HG03521 (cell line): Measurements from ENCODE around the gene TMEM131L.
"Not testable (repeated sequence)": the region's sequence is repeated elsewhere in the genome, so short reads cannot be mapped to it uniquely, and the experiment has no call there.

Source experiments
- ATAC-seq: cut with Tn5 transposase; IDR thresholded peaks from one replicate; pipeline ENCODE4 v1.9.1; 2021; ENCODE audit warnings: mild to moderate bottlenecking, moderate library complexity; ENCODE audit not compliant: unreplicated experiment

Gene TMEM131L

DNA sequence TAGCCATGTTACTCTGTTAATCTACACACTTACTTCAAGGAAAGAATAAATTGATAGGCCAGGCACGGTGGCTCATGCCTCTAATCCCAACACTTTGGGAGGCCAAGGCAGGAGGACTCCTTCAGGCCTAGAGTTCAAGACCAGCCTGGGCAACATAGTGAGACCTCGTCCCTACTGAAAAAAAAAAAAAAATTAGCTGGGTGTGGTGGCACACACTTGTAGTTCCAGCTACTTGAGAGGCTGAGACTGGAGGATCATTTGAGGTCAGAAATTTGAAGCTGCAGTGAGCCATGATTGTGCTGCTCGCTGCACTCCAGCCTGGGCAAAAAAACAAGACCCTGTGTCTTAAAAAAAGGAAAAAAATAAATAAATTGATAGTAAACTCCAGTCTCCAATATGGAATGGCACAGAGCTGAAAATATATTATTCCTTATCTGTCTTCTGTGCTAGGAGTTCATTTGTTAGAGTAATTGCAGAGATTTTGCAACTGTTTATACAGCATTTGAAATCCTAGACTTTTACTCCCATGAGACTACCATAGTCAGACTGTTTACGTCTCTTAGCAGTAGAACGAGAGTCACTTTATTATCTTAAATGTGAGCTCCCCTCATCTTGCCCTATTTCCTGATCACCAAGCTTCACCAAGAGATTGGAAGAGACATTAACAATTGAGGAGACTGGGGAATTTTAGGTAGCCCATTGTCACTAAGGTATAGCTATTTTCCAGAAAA is 18.8 kb upstream of the TMEM131L start:
- no peak for ATAC-seq

DNA sequence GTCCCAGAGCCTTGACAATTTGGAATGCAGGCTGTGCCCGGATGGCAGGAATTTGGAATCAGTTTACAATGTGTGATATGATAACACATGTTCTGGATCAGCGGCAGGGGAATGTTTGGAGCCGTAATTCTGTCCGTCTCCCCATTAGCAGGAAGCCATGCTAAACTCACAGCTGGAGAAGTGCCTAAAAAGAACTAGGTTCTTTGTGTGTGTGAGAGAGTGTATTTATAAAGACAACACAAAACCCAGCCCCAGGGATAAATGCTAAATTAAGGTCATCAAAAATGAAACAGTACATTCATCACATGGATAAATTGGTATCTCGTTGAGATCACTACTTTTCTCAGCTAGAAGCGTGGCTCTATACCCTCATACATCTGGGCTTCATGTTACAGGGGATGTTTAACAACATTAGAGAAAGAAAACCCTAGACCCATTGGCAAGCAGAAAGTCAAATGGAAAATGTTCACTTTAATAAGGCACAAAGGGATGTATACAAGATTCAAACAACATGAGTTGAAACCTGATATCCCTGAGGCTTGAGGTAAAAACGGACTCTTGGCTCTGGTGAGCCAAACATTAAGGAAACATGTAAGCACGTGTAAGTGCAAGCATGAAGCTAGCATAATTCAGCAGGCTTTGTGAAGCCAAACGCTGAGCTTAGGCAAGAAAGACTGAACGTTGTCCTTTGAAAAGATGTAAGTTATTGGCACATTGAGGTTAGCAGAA is 18.0 kb upstream of the TMEM131L start:
- no peak for ATAC-seq

DNA sequence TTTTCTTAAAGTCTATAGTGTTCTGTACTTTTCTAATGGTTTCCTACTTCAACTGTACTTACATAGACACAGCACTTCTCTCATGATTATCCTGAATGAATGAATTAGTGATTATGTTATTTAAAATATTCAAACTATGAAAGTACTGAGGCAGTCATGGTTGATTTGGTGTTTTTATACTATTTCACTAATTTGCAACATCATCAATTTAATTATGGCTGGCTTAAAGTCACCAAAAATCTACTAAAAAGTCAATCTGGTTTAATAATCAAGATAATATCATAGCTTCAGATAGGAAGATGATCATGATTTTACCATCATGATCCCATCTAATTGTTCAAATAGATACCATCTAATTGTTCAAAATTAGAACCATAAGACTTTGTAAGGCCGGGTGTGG is 16.8 kb upstream of the TMEM131L start:
- ATAC-seq = no peak

DNA sequence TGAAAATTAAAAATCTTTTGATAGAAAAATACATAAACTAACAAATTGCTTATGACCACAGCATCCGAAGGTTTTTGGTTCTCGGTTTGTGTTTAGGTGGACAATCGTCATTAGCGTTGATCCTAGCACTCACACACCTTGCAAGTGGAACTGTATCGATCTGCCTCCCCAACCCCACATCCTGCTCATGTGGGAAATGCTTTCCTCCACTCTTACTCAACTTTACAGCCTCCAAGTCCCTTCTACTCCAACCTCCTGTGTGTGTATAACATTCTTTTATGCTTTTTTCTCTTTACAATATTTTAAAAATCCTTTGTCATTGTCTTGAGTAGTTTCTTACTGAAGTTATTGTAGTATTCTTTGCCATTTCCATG is 15.6 kb upstream of the TMEM131L start:
- ATAC-seq = no peak

DNA sequence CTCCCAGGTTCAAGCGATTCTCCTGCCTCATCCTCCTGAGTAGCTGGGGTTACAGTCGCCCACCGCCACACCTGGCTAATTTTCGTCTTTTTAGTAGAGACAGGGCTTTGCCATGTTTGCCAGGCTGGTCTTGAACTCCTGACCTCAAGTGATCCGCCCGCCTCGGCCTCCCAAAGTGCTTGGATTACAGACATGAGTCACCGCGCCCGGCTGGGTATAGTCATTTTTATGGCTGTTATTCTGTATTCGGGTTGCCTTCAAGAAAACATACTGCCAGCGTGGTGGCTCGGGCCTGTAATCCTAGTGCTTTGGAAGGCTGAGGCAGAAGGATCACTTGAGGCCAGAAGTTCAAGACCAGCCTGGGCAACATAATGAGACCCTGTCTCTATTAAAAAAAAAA is 15.0 kb upstream of the TMEM131L start:
- ATAC-seq = not testable (repeated sequence)

DNA sequence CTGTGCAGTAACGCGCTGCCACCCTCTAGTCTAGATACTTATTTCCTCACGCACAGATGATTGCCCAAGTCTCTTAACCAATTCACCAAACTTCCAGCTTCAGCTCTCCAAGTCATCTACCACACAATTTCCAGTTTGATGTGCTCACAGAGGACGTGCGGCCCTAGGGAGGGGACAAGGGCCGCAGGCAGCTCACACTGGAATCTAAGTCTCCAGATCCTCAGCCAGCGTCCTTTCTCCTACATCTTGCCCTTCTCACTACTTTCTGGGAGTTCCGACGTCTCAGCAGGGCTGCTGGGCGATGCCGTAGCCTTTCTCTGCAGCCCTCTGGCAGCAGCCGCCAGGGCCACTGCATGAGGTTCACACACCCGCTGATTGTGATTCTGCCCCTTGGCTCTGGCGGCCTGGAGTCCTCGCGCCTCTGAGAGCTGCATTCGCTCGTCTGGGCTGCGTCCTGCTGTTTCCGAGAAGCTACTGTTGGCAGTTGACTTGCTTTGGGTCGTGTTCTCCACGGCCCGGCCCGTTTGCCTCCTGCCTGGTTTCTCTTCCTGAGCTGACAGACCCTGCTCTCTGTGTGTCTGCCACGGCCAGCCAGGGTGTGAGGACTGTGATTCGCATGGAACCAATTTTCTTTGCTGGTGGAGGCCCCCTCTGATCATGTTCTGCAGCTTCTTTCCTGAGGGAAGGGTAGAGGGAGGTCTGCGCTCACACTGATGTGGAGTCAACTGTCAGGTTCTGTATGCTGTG is 14.1 kb upstream of the TMEM131L start:
- no peak for ATAC-seq

DNA sequence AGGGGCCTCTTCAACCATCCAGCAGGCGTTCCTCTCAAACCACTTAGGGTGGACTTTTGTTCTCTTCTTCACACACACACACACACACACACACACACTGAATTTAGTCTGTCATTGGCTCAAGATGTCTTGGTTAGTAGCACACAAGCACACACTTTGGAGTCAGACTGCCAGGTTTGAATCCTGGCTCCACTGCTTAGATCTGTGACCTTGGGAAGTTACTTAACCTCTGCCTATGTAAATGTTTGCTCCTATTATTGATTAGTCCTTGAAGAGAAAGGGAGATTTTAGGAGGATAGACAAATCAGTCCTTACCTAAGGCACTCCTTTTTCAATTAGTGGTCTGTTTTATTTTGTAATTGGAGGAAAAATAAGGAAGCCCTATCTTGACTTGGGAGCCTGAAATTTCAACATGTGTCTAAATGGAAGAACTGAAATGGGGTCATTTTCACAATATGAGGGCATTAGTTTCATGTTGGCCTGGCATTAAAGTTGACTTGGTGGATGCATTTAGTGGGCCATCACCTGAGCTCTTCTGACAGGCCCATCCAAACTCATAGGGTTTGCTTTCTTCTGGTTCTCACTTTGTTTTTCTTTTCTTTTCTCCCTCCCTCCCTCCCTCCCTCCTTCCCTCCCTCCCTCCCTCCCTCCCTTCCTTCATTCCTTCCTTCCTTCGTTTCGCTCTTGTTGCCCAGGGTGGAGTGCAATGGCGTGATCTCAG is 13.3 kb upstream of the TMEM131L start:
- ATAC-seq = no peak

DNA sequence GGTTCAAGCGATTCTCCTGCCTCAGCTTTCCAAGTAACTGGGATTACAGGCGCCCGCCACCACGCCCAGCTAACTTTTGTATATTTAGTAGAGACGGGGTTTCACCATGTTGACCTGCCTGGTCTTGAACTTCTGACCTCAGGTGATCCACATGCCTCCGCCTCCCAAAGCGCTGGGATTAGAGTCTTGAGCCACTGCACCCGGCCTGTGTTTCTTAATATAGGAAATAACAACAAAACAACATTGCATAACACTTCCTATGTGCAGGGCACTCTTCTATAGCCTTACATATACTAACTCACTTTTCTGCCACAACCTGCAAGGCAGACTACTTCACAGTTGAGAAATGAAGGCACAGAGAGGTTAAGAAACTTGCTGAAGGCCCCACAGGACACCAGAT is 12.8 kb upstream of the TMEM131L start:
- ATAC-seq = no peak

DNA sequence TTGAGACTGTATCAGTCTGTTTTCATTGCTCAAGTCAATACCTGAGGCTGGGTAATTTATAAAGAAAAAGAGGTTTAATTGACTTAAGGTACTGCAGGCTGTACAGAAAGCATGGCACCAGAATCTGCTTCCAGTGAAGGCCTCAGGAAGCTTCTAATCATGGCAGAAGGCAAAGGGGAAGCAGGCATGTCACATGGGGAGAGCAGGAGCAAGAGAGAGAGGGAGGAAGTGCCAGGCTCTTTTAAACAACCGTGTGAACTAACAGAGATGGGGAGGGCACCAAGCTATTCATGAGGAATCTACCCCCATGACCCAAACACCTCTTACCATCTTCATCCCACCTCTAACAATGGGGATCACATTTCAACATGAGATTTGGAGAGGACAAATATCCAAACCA is 7.2 kb upstream of the TMEM131L start:
- no peak for ATAC-seq

DNA sequence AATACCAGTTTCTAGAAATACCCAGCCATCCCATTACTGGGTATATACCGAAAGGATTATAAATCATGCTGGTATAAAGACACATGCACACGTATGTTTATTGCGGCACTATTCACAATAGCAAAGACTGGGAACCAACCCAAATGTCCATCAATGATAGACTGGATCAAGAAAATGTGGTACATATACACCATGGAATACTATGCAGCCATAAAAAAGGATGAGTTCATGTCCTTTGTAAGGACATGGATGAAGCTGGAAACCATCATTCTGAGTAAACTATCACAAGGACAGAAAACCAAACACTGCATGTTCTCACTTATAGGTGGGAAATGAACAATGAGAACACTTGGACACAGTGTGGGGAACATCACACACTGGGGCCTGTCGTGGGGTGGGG is 4.6 kb upstream of the TMEM131L start:
- not testable (repeated sequence) for ATAC-seq

DNA sequence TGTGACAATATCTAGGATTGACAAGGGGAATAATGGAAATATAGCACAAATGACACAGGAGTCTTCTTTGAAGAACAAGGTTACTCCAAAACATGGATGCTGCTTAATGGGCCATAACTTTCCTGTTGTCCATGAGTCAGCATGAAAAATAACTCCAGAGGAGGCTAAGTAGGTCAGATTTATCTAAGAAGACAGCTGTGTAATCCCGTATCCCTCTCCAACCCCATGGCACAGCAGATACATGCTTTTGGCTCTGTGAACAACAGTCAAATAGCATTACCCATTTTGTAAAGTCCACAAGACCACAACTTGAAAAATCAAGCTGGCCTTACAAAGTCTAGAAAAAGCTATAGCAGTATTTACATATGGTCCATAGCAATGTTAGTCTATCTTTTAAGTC is 2.1 kb upstream of the TMEM131L start:
- ATAC-seq = no peak

DNA sequence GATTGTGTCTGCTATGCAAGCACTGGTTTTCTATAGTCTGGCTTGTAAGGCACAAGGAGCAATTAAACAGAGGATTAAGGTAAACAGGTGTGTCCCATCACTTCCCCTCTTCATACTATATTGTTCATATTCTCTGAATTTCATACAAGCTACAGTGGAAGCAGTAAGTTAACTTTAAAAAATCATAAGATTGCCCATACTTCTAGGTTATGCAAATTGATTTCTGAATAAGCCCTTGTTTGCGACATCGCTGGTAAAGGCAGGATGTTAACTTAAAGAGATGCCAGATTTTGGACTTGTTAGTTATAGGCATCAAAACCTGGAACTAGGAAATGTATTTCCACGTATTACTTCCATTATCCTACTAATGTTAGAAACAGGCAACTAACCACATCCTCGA is 1.0 kb upstream of the TMEM131L start:
- no peak for ATAC-seq

DNA sequence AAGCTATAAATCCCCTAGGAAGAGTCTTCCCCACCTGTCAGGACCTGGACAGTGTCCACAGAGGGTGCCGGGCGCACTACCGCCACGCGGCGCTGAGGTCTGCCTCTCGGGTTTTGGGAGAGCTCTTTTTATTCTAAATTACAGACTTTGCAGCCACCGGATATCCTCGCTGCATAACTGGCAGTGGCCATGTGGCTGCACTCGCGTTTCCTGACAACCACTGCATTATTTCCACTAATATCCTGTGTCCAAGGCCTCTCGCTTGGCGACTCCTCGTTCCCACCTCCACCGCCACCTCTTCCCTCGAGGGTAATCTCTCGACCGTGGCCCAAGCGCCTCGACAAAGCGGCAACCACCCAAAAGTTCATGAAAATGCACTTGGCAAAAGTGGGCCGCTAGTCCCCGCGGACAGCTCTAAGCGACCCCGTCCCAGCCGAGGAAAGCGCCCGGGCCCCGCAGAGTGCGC is 512 bp upstream of the TMEM131L start:
- ATAC-seq = no peak

DNA sequence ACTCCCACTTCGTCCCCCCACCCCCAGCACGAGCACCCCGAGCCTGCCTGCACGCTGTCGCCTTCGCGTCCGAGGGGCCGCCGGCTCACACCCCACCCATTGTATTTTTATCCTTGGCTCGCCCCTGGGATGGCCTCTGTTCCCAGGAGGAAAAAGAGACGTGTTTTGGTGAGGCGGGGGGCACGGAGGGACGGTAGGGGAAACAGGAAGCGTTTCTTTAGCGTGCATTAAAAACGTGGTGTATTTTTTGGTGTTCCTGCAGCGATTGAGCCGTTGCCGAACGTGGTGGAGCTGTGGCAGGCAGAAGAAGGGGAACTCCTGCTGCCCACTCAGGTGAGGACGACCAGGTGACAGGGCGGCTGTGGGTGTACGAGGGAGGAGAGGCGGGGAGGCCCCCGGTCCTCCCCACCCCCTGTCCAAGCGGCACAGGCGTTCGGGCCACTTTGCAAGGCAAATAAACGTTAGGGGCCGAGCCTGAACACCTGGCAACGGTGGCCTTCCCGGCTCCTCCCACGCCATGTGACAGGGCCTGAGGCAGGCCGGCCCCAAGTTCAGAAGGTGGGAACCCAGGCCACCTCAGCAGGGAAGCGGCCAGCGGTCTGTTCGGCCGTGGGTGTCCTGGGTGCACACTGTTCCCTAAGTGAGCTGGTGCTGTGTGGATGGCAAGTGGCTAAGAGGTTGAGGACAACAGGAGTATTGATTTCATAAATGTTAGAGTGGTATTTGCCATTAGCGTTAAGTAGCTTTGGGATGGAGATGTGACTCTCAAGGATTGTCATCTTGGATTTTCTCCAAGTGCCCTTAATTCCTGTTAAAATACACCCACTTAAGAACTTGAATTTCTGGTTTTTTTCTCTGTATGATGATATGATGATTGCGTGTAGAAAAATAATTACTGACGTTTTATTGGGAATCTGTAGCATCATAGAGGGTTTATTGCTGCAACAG is 1.1 kb downstream of the TMEM131L start:
- ATAC-seq = peak; percentile 51

DNA sequence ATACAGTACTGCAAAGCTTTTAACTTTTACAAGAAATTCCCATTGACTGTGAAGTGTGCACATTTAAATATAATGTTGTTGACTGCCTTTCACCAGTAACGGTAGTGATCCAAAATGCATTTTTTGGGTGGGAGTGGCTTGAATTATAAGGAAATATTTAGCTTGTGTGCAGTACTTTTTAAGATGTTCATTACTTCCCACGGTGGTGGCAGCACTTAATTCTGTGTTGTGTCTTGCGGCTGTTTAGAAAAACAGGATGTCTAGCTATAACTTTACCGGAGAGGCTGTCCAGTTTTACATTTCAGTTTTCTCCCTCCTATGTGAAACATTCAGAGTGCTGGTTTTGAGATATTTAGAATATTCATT is 1.7 kb downstream of the TMEM131L start:
- ATAC-seq = no peak

DNA sequence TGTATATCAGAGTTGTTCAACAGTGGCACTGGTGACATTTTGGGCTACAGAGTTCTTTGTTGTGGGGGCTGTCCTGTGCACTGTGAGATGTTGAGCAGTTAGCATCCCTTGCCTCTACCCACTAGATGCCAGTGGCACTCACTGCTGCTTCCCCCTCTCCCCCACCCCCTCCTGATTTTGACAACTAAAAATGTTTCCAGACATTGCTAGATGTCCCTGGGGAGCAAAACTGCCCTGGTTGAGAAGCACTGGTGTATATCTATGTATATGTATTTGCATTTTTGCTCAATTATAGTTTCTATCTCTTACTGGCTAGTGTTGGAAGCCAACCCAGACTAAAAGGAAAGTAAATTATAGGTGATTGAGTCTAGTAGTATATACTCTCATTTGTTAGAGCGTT is 2.4 kb downstream of the TMEM131L start:
- no peak for ATAC-seq

DNA sequence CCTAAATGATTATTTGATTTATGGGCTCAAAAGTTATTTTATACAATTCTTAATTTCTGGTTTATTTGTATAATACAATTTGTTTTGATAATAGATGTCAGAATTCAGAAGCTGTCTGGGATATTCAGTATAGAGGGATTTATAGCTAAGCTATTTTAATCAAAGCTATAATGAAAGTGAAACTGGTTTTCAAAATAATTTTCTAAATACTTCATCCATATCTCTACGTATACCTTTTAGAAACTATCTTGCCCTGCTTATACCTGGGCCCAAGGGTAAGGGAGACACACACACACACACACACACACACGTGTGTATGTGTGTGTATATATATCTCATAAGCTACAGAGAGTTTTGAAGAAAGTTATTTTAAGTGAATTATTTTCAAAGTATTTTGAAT is 2.9 kb downstream of the TMEM131L start:
- ATAC-seq = no peak

DNA sequence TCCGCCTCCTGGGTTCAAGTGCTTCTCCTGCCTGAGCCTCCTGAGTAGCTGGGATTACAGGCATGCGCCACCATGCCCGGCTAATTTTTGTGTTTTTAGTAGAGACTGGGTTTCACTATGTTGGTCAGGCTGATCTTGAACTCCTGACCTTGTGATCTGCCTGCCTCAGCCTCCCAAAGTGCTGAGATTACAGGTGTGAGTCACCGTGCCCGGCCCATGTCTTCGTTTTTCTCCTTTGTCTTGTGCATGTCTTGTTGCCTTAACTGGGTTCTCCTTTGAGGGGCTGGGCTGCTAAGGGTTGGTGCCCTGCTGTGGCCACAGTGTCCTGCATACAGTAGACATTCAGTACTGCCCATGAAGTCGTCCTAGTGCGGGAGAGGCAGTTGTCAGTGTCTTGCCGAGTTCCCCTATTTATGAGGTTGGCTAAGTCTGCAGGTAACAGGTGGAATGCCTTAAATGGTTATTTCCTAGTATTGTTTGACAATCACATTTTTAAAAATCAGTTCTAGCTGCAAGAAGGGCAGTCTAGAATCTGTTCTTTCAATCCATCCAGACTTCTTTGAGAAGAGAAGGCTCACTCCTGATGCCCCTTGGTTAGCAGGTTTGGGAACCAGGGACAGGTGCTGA is 5.0 kb downstream of the TMEM131L start:
- ATAC-seq = not testable (repeated sequence)

DNA sequence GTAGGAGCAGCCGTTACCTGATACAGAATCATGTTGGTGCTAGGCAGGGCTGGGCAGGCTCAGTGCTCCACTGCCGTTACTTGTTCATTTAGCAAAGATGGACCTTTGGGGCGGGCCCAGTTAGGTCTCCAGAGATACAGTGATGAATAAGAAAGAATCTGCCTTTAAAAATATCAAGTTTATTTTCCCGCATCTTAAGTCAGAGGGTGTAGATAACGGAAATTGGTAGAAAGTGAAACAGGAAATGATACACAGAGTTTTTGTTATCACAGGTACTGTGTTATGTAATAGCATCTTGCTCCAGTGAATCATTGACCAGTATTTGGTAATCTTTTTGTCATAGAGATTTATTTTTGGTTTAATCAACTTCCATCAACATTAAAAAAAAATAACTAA is 5.5 kb downstream of the TMEM131L start:
- no peak for ATAC-seq
